Keratinocyte (primary cell): ENCODE measurements around the gene RHOBTB1. TPM values are rescaled to one million over a fixed set of nuclear protein-coding genes. Genes with fewer than 3 reads are reported as not detected.

Source experiments
- DNase-seq: peaks from one replicate; pipeline ENCODE4 v3.0.0-alpha.2; 2011; ENCODE audit warnings: low read depth, missing footprints, low spot score
- FAIRE-seq: peaks from 2 replicates; lab custom pipeline; 2011; peaks lifted over from hg19 to GRCh38; lab: Jason Lieb, UNC
- H2AFZ ChIP-seq: 2 replicates; pipeline ENCODE4 v1.6.0; 2012; ENCODE audit warnings: low read length, control low read depth, inconsistent platforms; ENCODE audit not compliant: control insufficient read depth
- H3K27ac ChIP-seq: 2 replicates; pipeline ENCODE4 v1.5.1; 2011; ENCODE audit warnings: low read length; ENCODE audit not compliant: control insufficient read depth, insufficient read depth
- H3K27me3 ChIP-seq: 3 replicates; pipeline ENCODE4 v1.6.0; 2011; ENCODE audit warnings: low read length; ENCODE audit not compliant: control insufficient read depth, insufficient read depth; ENCODE audit errors: extremely low read depth
- H3K36me3 ChIP-seq, 2 experiments: 2 replicates in 1 of 2; 3 replicates in 1 of 2; pipeline ENCODE4 v1.5.1; 2011; ENCODE audit warnings: low read length in 2 of 2, mild to moderate bottlenecking in 1 of 2; ENCODE audit not compliant: control insufficient read depth in 2 of 2, insufficient read depth in 2 of 2; ENCODE audit errors: extremely low read depth in 1 of 2
- H3K4me1 ChIP-seq: 3 replicates; pipeline ENCODE4 v1.5.1; 2011; ENCODE audit warnings: low read length; ENCODE audit not compliant: control insufficient read depth, insufficient read depth; ENCODE audit errors: extremely low read depth
- H3K4me2 ChIP-seq: 3 replicates; pipeline ENCODE4 v1.6.0; 2011; ENCODE audit warnings: low read depth, low read length; ENCODE audit not compliant: control insufficient read depth, insufficient read depth; ENCODE audit errors: extremely low read depth
- H3K4me3 ChIP-seq, 3 experiments: fragments of 200-600 bp in 1 of 3; sonication (generic) in 1 of 3; 2 replicates in 2 of 3; 3 replicates in 1 of 3; pipeline ENCODE4 v1.5.1; 2011 to 2016; ENCODE audit warnings: low read length in 3 of 3, mild to moderate bottlenecking in 3 of 3, control low read depth in 2 of 3, inconsistent platforms in 1 of 3, low read depth in 1 of 3, mixed read lengths in 1 of 3, mixed run types in 1 of 3, moderate library complexity in 1 of 3; ENCODE audit not compliant: control insufficient read depth in 2 of 3, insufficient read depth in 2 of 3; ENCODE audit errors: extremely low read depth in 1 of 3
- H3K79me2 ChIP-seq: 2 replicates; pipeline ENCODE4 v1.6.0; 2012; ENCODE audit warnings: low read length; ENCODE audit not compliant: control insufficient read depth, insufficient read depth
- H3K9ac ChIP-seq: 3 replicates; pipeline ENCODE4 v1.6.0; 2011; ENCODE audit warnings: low read length; ENCODE audit not compliant: control insufficient read depth, insufficient read depth; ENCODE audit errors: extremely low read depth
- H3K9me1 ChIP-seq: 3 replicates; pipeline ENCODE4 v1.6.0; 2011; ENCODE audit warnings: low read length; ENCODE audit not compliant: control insufficient read depth, insufficient read depth; ENCODE audit errors: extremely low read depth
- H3K9me3 ChIP-seq: 2 replicates; pipeline ENCODE4 v1.5.1; 2012; ENCODE audit warnings: low read depth, low read length; ENCODE audit not compliant: control insufficient read depth
- H4K20me1 ChIP-seq: 3 replicates; pipeline ENCODE4 v1.6.0; 2011; ENCODE audit warnings: low read length; ENCODE audit not compliant: control insufficient read depth, insufficient read depth; ENCODE audit errors: extremely low read depth
- CTCF ChIP-seq, 3 experiments: IDR thresholded peaks in 1 of 3; conservative IDR thresholded peaks in 1 of 3; optimal IDR thresholded peaks in 1 of 3; 2 replicates in 2 of 3; 3 replicates in 1 of 3; pipeline versions ENCODE3 to v1.5.1; 2011; ENCODE audit warnings: low read length in 3 of 3, mild to moderate bottlenecking in 3 of 3, moderate library complexity in 2 of 3, control low read depth in 1 of 3, inconsistent platforms in 1 of 3; ENCODE audit not compliant: insufficient read depth in 2 of 3; ENCODE audit errors: extremely low read depth in 1 of 3
- EZH2 ChIP-seq: IDR thresholded peaks from one replicate; pipeline ENCODE4 v1.6.1; 2012; ENCODE audit warnings: inconsistent platforms, mild to moderate bottlenecking, low read length, moderate library complexity
- dilution Hi-C: fragments of 300-500 bp; cut with MboI; formaldehyde crosslinking; loops from one replicate; pipeline ENCODE4 v1.7.0; 2020; ENCODE audit warnings: low sequenced_read_pairs; ENCODE audit not compliant: extremely low pct_ligation_motif_present
- polyA plus RNA-seq, 5 experiments: library from polyadenylated mRNA; depleted of rRNA in 3 of 5; stranded (reverse) in 3 of 5; stranded (forward) in 1 of 5; unstranded in 1 of 5; fragments of >200 nt; gene quantifications; 1 replicate in 1 of 5; 2 replicates in 3 of 5; 3 replicates in 1 of 5; pipeline versions ENCODE4 v1.2.1 to v1.2.3, GENCODE V29; 2011 to 2012; ENCODE audit warnings: missing spikeins in 2 of 5, low read depth in 1 of 5, low replicate concordance in 1 of 5

RHOBTB1 gene
- polyA plus RNA-seq, 1 donor (not counting 4 experiments of a cell fraction or from before 2014, with no cell fraction given): 4.6 TPM

- DNase-seq: no peak
- H3K9ac ChIP-seq: no peak overlapping the region
- H4K20me1 ChIP-seq: no peaks in the 10 kb centered on the region
- H3K9me1 ChIP-seq: no peaks in the 10 kb centered on the region
- H3K27me3 ChIP-seq: no peaks in the 10 kb centered on the region
- peaks cover 6% of the 10 kb centered on the region for H3K4me1 ChIP-seq
- no peaks in the 10 kb centered on the region for H3K9me3 ChIP-seq
- H3K79me2 ChIP-seq: no peaks in the 10 kb centered on the region
- TF ChIP-seq CTCF (optimal IDR thresholded peaks at IDR 0.05 in 1 of 3, IDR thresholded peaks at IDR 0.05 in 1 of 3, conservative IDR thresholded peaks at IDR 0.05 in 1 of 3; ENCODE audit: extremely low read depth in 1 of 3, insufficient read depth in 2 of 3, low read length in 3 of 3): peak in 2 of 3 experiments; percentile 14 to 17
- TF ChIP-seq EZH2: no peak
- dilution Hi-C loops: no loop called here
- H3K27ac ChIP-seq: no peak overlapping the region
- H3K4me2 ChIP-seq: no peak overlapping the region
- FAIRE-seq: no peak
- no peak overlapping the region for H3K4me3 ChIP-seq
- no peak overlapping the region for H2AFZ ChIP-seq
- H3K36me3 ChIP-seq: no peaks in the 10 kb centered on the region
These were observed 28.0 kb downstream of the RHOBTB1 start for GRCh38 chr10:60916025-60916424.

GRCh38 chr10:60914690-60915141 lies 29.3 kb downstream of the RHOBTB1 start:
- Histone ChIP-seq H3K4me2 (no peak overlapping the region), H3K4me1 (peaks cover 6% of the 10 kb centered on the region), H3K9me1 (no peaks in the 10 kb centered on the region), H3K27ac (no peak overlapping the region), H3K79me2 (no peaks in the 10 kb centered on the region), H3K4me3 (no peak overlapping the region), H3K36me3 (peaks cover 0 to 2% of the 10 kb centered on the region in 2 experiments), H3K9ac (no peak overlapping the region), H3K9me3 (no peaks in the 10 kb centered on the region), H2AFZ (no peak overlapping the region), H3K27me3 (no peaks in the 10 kb centered on the region), H4K20me1 (no peaks in the 10 kb centered on the region)
- no peak for TF ChIP-seq CTCF (optimal IDR thresholded peaks at IDR 0.05 in 1 of 3, IDR thresholded peaks at IDR 0.05 in 1 of 3, conservative IDR thresholded peaks at IDR 0.05 in 1 of 3; ENCODE audit: extremely low read depth in 1 of 3, insufficient read depth in 2 of 3, low read length in 3 of 3)
- no peak for TF ChIP-seq EZH2
- DNase-seq: no peak
- dilution Hi-C loops: no loop called here
- FAIRE-seq: no peak
